B cell (primary cell): ENCODE measurements around the gene DOCK3. TPM values are rescaled to one million over a fixed set of nuclear protein-coding genes. Genes with fewer than 3 reads are reported as not detected.

Experiments
- ATAC-seq: fragments of 200-7000 bp; cut with Tn5 transposase; one replicate; pipeline ENCODE4 v1.10.0; 2021; ENCODE audit warnings: low read depth, mild to moderate bottlenecking, moderate number of reproducible peaks, moderate library complexity
- CTCF ChIA-PET: fragments of 350-600 bp; sonication (Branson Sonifier 250); formaldehyde crosslinking; loops from one replicate; lab custom pipeline; 2021; ENCODE audit warnings: antibody characterized with exemption, inconsistent platforms; lab: Charles Lee
- POLR2A ChIA-PET: fragments of 350-600 bp; sonication (Branson Sonifier 250); formaldehyde crosslinking; loops from one replicate; lab custom pipeline; 2021; ENCODE audit warnings: antibody characterized with exemption; lab: Charles Lee
- DNase-seq: peaks from one replicate; pipeline ENCODE4 v3.0.0; 2013
- H2AFZ ChIP-seq: 2 replicates; pipeline ENCODE4 v1.6.1; 2012; ENCODE audit warnings: mild to moderate bottlenecking, low read depth, low read length; ENCODE audit not compliant: insufficient read depth, poor library complexity, severe bottlenecking
- H3K27ac ChIP-seq, 2 donors: 1 replicate in 1 of 2; 2 replicates in 1 of 2; pipeline ENCODE4 v1.5.1; 2012 to 2013; ENCODE audit warnings: low read length in 2 of 2, mild to moderate bottlenecking in 2 of 2, moderate library complexity in 1 of 2
- H3K27me3 ChIP-seq, 4 experiments: fragments of 200-600 bp in 1 of 4; sonication (generic) in 1 of 4; replicated peaks in 1 of 4; 1 replicate in 2 of 4; 2 replicates in 2 of 4; pipeline versions ENCODE4 v1.6.1 to v1.7.0; 2013 to 2016; ENCODE audit warnings: low read length in 3 of 4, mild to moderate bottlenecking in 2 of 4, mixed read lengths in 1 of 4, moderate library complexity in 1 of 4; ENCODE audit not compliant: insufficient read depth in 4 of 4, control insufficient read depth in 3 of 4; ENCODE audit errors: control extremely low read depth in 1 of 4
- H3K36me3 ChIP-seq, 2 experiments: replicated peaks in 1 of 2; 1 replicate in 1 of 2; 2 replicates in 1 of 2; pipeline versions ENCODE4 v1.6.1 to v1.7.1; 2013; ENCODE audit warnings: low read length in 1 of 2; ENCODE audit not compliant: insufficient read depth in 2 of 2, control insufficient read depth in 1 of 2; ENCODE audit errors: control extremely low read depth in 1 of 2, extremely low read depth in 1 of 2
- H3K4me1 ChIP-seq, 2 donors: fragments of 200-600 bp in 1 of 2; sonication (generic) in 1 of 2; 1 replicate in 1 of 2; 2 replicates in 1 of 2; pipeline versions ENCODE4 v1.5.1 to v1.6.1; 2013 to 2017; ENCODE audit warnings: low read length in 2 of 2; ENCODE audit not compliant: control insufficient read depth in 2 of 2, insufficient read depth in 2 of 2
- H3K4me2 ChIP-seq: replicated peaks from 2 replicates; pipeline ENCODE3; 2012; ENCODE audit warnings: mild to moderate bottlenecking, low read depth, low read length; ENCODE audit not compliant: poor library complexity, severe bottlenecking
- H3K4me3 ChIP-seq, 5 experiments: fragments of 200-600 bp in 1 of 5; sonication (generic) in 1 of 5; 1 replicate in 3 of 5; 2 replicates in 2 of 5; pipeline versions ENCODE4 v1.5.1 to v1.7.0; 2011 to 2016; ENCODE audit warnings: low read length in 4 of 5, mild to moderate bottlenecking in 4 of 5, low read depth in 2 of 5, control low read depth in 1 of 5, moderate library complexity in 1 of 5; ENCODE audit not compliant: insufficient read depth in 1 of 5; ENCODE audit errors: control extremely low read depth in 1 of 5, extremely low read depth in 1 of 5
- H3K79me2 ChIP-seq: fragments of 200-600 bp; sonication (generic); one replicate; pipeline ENCODE4 v1.6.0; 2016; ENCODE audit warnings: low read length; ENCODE audit not compliant: control insufficient read depth, insufficient read depth
- H3K9ac ChIP-seq: fragments of 200-600 bp; sonication (generic); 2 replicates; pipeline ENCODE4 v1.6.1; 2017; ENCODE audit warnings: mild to moderate bottlenecking, low read length, moderate library complexity
- H3K9me3 ChIP-seq, 3 donors: one replicate each; pipeline versions ENCODE4 v1.6.1 to v1.7.1; 2013; ENCODE audit warnings: low read length in 2 of 3; ENCODE audit not compliant: control insufficient read depth in 2 of 3, insufficient read depth in 1 of 3; ENCODE audit errors: control extremely low read depth in 1 of 3
- H4K20me1 ChIP-seq: 2 replicates; pipeline ENCODE4 v1.6.0; 2012; ENCODE audit warnings: mild to moderate bottlenecking, low read length; ENCODE audit not compliant: insufficient read depth, control insufficient read depth, poor library complexity, severe bottlenecking
- H3K27ac Mint-ChIP-seq: one replicate; pipeline ENCODE4 v1.8.0; 2021; ENCODE audit warnings: mixed read lengths
- H3K27me3 Mint-ChIP-seq: one replicate; pipeline ENCODE4 v1.8.0; 2021; ENCODE audit warnings: mixed read lengths
- H3K4me1 Mint-ChIP-seq: one replicate; pipeline ENCODE4 v1.8.0; 2021; ENCODE audit warnings: mixed read lengths
- H3K4me3 Mint-ChIP-seq: one replicate; pipeline ENCODE4 v1.8.0; 2021; ENCODE audit warnings: mixed read lengths
- H3K9me3 Mint-ChIP-seq: one replicate; pipeline ENCODE4 v1.8.0; 2022; ENCODE audit warnings: mixed read lengths; ENCODE audit not compliant: insufficient read depth
- EZH2 ChIP-seq: IDR thresholded peaks from 2 replicates; pipeline ENCODE4 v1.6.1; 2012; ENCODE audit warnings: borderline replicate concordance, low read depth, mild to moderate bottlenecking, moderate library complexity, low read length; ENCODE audit not compliant: insufficient read depth, poor library complexity, severe bottlenecking
- WGBS: methylation state at CpG from one replicate; pipeline ENCODE4 v1.1.5; 2013; ENCODE audit warnings: missing lambda C conversion rate; ENCODE audit not compliant: insufficient coverage; 5-methylcytosine and 5-hydroxymethylcytosine counted together
- intact Hi-C: fragments of 100-400 bp; cut with micrococcal nuclease; formaldehyde crosslinking; loops from one replicate; pipeline ENCODE4 v1.10.0; 2022
- polyA plus RNA-seq: library from polyadenylated mRNA; depleted of rRNA; stranded (reverse); fragments of >200 nt; gene quantifications from 2 replicates; pipeline ENCODE4 v1.2.3, GENCODE V29; 2012
- total RNA-seq, 2 donors: library from RNA; stranded (reverse); fragments of 120-200 nt in 1 of 2; gene quantifications; 1 replicate in 1 of 2; 2 replicates in 1 of 2; pipeline versions ENCODE4 v1.2.3 to v1.2.4, GENCODE V29; 2013 to 2022
- TF ChIP-seq, protein P1 (sequence below): fragments of 200-600 bp; IDR thresholded peaks from one replicate; pipeline ENCODE4 v1.8.0; 2022; ENCODE audit warnings: antibody characterized with exemption, mild to moderate bottlenecking

The DOCK3 gene
- total and polyA plus RNA-seq, 2 donors (not counting 1 experiment from before 2014, with no cell fraction given), result 0.06 to 0.30 TPM

DNA sequence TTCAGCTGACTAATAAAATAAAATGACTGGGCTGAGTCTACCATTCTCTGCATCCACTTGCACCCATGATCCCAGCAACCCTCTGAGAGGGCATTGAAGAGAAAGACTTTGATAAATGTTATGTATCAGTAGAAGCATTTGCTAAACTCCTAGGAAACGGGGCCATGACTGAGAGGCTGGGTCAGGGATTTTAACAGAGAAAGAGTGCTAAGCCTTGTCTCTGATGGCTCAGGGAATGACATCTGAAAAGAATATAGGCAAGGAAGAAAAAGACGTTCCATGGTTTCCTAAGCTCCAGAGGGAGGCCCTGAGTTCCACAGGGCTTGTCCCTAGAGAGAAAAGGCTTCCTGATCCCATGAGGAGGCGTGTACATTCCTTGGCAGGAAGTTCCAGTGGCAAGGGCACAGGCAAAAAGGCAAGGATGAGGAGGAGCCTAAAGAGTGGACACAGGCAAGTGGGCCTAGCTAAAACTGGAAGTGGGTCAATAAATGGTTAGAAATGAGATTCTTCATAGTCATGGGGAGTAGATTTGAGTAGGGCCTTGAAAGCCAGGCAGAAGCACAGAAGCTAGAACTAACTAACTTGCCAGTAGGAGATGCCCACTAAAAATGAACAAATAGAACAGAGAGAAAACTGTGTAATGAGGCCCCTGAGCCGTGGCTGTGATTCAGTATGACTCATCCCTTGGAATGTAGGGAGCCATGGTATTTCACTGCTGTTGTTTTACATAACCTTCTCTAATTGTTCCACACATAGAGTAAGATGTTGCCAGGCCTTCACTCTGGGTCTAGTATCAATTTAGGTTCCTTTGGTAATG, 665.5 kb downstream of the DOCK3 start:
- intact Hi-C loops, result no loop called here
- no peaks in the 10 kb centered on the region for H3K4me1 Mint-ChIP-seq
- H3K27me3 Mint-ChIP-seq, result peaks cover 6% of the 10 kb centered on the region
- no peak overlapping the region for H3K4me3 ChIP-seq
- no peaks in the 10 kb centered on the region for H4K20me1 ChIP-seq
- CTCF ChIA-PET, result no interaction called here
- no peak overlapping the region for H3K27ac Mint-ChIP-seq
- H3K9ac ChIP-seq, result no peak overlapping the region
- 73% methylated on average over 3 of the region's 4 CpGs for WGBS
- no peaks in the 10 kb centered on the region for H3K79me2 ChIP-seq
- no peak overlapping the region for H2AFZ ChIP-seq
- no peaks in the 10 kb centered on the region for H3K9me3 ChIP-seq
- no peak overlapping the region for H3K4me3 Mint-ChIP-seq
- ATAC-seq (no peak), DNase-seq (no peak)
- H3K4me1 ChIP-seq, result no peaks in the 10 kb centered on the region
- H3K27ac ChIP-seq, result no peak overlapping the region
- POLR2A ChIA-PET, result no interaction called here
- H3K4me2 ChIP-seq, result no peak overlapping the region
- TF ChIP-seq, protein P1, sequence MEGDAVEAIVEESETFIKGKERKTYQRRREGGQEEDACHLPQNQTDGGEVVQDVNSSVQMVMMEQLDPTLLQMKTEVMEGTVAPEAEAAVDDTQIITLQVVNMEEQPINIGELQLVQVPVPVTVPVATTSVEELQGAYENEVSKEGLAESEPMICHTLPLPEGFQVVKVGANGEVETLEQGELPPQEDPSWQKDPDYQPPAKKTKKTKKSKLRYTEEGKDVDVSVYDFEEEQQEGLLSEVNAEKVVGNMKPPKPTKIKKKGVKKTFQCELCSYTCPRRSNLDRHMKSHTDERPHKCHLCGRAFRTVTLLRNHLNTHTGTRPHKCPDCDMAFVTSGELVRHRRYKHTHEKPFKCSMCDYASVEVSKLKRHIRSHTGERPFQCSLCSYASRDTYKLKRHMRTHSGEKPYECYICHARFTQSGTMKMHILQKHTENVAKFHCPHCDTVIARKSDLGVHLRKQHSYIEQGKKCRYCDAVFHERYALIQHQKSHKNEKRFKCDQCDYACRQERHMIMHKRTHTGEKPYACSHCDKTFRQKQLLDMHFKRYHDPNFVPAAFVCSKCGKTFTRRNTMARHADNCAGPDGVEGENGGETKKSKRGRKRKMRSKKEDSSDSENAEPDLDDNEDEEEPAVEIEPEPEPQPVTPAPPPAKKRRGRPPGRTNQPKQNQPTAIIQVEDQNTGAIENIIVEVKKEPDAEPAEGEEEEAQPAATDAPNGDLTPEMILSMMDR, result no peak
- no peak for TF ChIP-seq EZH2
- no peaks in the 10 kb centered on the region for H3K36me3 ChIP-seq
- no peaks in the 10 kb centered on the region for H3K27me3 ChIP-seq
- no peaks in the 10 kb centered on the region for H3K9me3 Mint-ChIP-seq

DNA sequence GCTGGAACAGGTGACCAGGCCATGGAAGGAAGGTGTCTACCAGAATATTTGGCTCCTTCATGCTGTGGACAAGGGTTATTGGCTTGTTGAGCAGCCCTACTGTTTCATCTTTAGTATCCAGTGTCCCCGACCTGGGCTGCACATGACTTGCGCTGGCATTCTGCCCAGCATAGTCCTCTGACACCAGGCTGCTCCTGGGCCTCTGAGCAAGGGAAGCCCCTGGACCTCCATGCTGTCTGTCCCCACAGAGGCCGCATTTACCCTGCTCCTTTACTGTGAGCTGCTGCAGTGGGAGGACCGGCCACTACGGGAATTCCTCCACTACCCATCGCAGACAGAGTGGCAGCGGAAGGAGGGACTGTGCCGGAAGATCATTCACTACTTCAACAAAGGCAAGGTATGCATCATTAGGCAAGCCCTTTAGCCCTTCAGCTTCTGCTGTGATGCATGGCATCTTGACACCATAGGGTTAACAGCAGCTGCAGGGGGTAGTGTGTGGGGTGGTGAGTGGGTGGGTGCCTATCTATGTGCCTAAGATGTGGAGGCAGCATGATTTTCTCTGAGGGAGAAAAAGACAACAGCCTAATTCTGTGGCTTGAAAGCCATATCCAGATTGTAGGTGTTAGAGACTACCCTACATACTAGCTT, 666.4 kb downstream of the DOCK3 start:
- ATAC-seq, result no peak
- Histone ChIP-seq H3K27ac (no peak overlapping the region), H3K9ac (no peak overlapping the region), H3K4me3 (no peak overlapping the region), H3K27me3 (no peaks in the 10 kb centered on the region), H3K4me2 (no peak overlapping the region), H2AFZ (no peak overlapping the region), H3K79me2 (no peaks in the 10 kb centered on the region), H3K36me3 (no peaks in the 10 kb centered on the region), H3K9me3 (no peaks in the 10 kb centered on the region), H3K4me1 (no peaks in the 10 kb centered on the region), H4K20me1 (no peaks in the 10 kb centered on the region)
- intact Hi-C loops, result no loop called here
- CTCF ChIA-PET, result no interaction called here
- no peak for TF ChIP-seq EZH2
- TF ChIP-seq, protein P1, result no peak
- Mint-ChIP-seq H3K4me3 (no peak overlapping the region), H3K27ac (no peak overlapping the region), H3K27me3 (peaks cover 8% of the 10 kb centered on the region), H3K4me1 (no peaks in the 10 kb centered on the region), H3K9me3 (no peaks in the 10 kb centered on the region)
- DNase-seq, result no peak
- POLR2A ChIA-PET, result no interaction called here
- WGBS, result 92% methylated on average over 8 of the region's 8 CpGs
